NCI-H526 (cell line): ENCODE measurements around the gene PCP4L1.

Experiments
- DNase-seq, 2 experiments: peaks; one replicate each; lab custom pipeline; 2025; lab: John Stamatoyannopoulos, UW

PCP4L1 gene

DNA sequence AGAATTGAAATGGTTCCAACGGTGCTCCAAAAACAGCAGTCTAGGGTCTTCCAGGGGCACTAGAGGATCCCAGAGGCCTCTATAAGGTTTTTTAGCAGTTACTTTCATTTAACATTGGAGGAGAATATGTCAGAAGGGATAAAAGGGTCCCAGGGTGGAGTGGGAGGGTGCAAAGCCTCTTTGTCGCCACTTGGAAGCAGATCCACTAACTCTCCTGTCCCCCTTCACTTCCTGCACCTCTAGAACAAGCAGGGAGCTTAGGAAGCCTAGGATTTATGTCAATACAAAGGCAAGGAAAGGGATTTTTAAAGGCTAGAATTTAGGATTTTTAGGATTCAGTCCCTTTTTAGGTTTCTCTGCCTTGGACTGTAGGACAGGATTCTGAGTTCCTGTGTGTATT is 8.3 kb downstream of the PCP4L1 start:
- no peak for DNase-seq

DNA sequence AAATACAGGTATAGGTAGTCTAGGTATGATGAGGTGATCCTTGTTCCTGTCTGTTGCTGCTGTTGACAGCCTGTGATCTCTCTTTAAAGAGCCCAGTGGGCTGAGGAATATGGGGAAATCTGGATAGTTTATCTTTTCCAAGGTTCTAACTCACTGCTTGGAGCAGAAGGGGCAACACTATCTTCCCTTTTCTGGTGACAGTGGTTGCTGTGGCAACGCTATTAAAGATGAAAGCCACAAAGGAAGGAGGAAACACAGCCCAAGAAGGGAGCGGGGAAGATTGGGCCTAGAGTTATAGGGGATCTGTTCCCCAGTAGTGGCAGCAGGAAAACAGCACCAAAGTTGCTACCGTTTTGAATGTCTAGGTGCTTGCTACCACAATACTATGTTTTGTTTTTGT is 8.8 kb downstream of the PCP4L1 start:
- peak in 1 of 2 experiments; percentile 20 for DNase-seq

DNA sequence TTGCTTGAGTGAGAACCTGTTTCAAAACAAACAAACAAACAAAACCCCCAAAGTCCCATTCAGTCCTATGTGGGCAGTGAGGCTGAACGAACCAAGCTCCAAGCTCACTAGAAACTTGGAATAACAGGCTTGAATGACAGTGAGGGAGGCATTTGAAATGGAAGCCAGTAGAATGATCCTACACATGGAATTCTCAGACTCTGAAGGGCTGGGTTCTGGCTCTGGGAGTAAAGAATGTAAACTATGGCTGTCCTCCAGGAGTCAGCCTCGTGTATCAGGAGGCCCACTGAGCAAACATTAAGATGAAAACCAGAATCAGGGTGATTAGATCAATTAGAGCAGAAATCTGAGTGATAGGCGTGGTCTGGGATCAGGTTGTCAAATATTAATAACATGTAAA is 14.9 kb downstream of the PCP4L1 start:
- DNase-seq = no peak

DNA sequence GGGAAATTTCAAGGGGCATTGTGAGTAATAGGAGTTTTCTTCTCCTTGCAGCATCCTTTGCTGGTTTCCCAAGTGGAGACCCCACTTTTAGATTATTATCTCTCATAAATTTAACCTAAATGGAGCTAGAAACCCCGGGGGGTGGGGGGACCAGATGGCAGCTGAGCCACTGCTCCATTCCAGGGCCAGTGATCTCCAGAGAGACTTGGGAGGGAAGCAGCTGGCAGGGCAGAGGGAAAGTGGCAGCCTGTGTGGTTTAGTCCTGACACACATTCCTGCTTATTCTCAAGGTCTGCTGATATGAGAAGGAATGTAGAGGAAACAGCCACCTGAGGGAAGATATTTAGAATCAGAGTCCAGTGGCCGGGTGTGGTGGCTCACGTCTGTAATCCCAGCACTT is 16.3 kb downstream of the PCP4L1 start:
- DNase-seq = no peak

DNA sequence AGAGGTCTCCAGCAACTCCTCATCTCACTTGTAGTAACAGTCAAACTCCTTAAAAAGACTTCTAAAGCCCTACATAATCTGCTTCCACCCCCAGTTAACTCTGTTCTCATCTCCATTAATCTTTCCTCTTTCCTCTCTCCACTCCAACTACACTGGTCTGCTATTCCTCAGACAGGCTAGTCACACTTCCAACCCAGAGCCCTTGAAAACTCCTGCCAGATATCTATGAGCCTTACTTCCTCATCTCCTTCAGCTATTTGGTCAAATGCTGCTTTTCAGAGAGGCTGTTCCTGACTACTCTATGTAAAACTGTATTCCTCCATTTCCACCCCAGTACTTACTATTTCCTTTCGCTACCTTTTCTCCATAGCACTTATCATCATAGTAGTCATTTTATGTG is 24.4 kb downstream of the PCP4L1 start:
- DNase-seq = peak in 1 of 2 experiments; percentile 20

DNA sequence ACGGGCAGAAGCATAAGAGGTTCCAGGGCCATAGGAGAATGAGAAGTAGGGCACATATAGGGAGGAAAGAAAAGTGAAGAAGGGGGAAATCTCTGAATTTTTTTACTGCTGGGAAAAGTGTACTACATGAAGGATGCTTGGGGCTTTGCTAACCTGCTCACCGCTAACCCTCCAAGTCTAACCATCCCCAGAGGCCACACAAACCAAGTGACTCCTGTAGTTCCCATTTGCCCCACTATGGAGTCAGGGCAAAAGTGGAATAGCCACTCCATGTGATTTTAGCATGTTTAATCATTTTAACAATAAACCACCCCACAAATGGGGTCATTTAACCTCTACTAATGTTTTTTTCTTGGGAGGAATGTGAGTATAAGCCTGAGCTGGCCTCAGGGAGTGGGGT is 26.6 kb downstream of the PCP4L1 start:
- no peak for DNase-seq

DNA sequence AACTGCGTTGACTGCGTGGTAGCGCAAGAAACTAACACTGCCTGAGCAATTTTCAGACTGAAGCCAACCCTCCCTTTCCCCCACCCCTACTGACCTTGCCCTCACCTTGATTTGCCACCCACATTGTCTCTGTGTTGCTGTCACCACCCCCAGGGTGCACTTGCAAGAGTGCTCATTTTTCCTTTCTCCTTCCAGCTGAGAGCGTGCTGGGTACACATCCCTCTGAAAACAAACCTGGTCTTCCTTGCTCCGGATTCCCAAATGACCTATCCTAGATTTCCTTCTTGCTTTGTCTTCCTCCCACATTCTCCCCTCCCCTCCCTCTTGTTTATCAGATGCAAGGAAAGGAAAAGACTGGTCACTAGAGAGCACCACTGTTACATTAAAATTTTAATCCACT is 27.0 kb downstream of the PCP4L1 start:
- DNase-seq = no peak

DNA sequence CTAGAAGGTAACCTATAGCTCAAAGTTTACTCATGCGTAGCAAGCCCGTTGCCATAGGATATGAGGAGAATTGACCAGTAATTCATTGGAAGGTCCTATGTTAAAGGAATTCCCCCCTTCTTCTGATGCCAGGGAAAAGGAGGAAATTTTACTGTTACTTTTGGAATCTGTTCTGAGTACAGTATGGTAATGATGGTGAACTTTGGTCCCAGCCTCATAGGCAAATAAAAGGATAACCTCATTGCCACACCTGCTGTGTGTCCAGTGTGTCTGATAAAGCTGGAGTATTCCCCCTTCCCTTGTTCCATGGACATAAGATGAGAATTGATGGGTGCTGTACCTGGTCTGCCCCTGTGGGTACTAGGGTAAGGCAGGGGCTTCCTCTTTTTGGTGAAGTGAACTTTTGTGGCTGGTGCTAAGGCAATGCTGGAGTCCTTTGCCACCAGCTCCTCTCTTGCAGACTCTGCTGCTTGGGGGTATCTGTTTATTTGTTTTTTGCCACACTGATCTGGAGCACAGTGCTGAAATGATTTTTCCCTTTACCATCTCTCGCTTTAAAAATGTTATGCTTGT is 29.0 kb downstream of the PCP4L1 start:
- DNase-seq = peak; percentile 20 to 73

DNA sequence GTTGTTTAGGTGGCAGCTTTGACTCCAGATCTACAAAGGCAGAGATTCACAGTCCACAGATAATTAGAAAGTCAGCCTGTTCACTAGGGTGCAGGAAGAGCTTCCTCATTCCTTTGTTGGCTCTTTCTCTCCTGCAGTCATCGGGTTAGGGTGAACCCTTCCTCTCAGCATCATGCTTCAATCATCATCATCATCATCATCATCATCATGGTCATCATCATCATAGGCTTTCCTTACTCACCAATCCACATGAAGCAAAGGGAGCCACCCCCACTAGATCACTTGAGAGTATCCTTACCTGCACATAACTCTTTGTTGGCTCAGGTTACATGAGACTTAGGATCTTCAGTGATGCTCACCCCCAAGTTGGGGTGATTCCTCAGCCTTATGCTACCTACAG is 32.2 kb downstream of the PCP4L1 start:
- no peak for DNase-seq

DNA sequence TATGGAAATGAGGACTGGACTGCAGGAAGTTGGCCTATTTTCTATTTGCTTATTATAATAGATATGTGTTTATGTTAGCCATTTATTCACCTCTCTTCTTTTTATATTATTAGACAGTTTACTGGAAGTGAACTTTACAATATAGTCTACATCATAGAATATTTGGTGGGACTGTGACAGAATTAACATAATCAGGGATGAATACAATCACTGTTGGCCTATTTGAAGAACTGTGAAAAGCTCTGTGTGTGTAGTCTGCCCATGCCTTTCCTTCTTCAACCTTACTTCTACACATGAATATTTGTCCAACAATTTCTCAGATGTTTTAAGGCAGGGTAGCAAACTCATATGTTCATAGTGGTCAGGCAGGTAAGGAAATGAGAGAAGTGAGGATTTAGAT is 38.9 kb downstream of the PCP4L1 start:
- DNase-seq = no peak

DNA sequence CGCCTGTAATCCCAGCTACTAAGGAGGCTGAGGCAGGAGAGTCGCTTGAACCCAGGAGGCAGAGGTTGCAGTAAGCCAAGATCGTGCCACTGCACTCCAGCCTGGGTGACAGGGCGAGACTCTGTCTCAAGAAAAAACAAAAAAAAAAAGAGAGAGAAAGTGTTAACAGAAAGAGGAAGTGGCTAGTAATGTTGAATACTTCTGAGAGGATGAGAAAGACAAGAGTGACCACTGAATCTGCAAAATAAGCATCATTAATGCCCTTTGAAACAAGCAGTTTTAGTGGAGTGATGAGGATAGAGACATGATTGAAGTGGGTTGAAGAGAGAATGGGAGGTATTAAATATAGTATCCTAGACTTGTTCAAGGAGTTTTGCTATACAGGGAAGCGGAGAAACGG is 39.6 kb downstream of the PCP4L1 start:
- no peak for DNase-seq

DNA sequence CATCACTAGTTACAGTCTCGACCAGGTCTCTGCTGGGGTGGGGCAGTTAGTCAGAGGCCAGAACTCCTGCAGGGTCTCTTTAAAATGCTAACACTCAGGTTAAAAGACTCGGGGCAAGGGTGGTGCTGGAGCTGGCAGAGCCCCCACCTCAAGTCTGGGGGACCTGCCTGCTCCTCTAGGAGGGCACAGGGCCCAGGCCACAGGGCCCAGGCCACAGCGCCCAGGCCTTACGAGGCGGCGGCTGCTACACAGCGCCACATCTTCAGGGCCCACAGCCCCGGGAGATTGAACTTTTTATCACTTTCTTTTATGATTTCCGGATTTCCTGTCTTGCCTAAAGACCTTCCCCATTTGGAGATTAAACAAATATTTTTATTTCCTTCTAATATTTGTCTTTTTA is 40.8 kb downstream of the PCP4L1 start:
- DNase-seq = no peak

DNA sequence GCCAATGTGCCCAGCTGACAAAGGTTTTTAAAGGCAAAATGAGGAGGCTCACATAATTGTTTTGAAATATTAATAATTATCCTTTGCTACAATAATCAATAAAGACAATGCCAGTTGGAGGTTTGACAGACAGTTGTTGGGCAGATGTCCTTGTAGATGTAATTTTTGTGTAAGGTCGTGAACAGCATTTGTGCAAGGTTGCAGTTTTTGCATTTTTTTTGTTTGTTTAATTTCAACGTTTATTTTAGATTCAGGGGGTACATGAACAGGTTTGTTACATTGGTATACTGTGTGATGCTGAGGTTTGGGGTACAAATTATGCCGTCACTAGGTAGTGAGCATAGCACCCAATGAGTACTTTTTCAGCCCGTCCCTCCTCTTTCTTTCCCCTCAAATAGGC is 41.9 kb downstream of the PCP4L1 start:
- no peak for DNase-seq

DNA sequence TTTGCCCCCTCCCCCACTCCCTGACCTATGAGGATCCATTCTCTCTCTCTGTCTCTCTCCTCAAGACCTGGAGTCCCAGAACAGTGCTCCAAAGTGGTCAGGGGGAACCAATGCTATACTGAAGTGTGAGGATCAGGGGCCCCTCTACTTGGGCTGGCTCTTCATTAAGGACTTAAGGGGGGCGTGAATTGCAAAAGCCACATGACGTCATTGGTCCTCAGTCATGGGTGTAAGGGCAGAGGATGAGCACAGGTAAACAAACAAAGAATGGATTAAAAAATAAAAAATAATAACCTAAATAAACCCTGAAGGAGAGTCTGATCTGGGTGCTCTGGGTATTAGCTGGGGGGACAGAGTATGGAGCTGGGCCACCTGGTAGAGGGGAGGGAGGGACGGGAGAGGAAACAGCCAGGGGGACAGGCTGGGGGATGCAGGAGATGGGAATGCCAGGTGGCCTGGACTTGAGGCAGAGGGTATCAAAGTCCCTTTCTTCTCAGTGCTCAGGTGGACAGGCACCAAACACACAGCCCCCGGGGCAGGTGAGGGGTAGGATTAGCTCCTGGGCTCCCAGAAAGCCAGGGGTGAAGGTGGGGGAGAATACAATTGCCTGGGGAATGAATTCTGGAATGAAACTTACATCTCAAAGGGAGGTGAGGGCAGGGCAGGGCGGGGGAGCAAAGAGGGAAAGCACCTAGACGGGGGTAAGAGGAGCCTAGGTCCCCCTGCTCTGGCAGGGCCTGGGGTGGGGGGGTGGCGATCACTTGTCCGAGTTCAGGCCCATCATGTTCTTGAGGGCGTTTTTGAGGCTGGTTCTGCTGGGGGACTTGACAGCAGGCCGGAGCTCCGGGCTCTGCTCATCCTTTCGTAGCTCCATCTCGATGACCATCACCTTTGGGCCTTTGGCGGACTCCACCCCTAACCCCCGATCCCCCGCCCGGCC is 46.7 kb downstream of the PCP4L1 start:
- DNase-seq = peak in 1 of 2 experiments; percentile 40

DNA sequence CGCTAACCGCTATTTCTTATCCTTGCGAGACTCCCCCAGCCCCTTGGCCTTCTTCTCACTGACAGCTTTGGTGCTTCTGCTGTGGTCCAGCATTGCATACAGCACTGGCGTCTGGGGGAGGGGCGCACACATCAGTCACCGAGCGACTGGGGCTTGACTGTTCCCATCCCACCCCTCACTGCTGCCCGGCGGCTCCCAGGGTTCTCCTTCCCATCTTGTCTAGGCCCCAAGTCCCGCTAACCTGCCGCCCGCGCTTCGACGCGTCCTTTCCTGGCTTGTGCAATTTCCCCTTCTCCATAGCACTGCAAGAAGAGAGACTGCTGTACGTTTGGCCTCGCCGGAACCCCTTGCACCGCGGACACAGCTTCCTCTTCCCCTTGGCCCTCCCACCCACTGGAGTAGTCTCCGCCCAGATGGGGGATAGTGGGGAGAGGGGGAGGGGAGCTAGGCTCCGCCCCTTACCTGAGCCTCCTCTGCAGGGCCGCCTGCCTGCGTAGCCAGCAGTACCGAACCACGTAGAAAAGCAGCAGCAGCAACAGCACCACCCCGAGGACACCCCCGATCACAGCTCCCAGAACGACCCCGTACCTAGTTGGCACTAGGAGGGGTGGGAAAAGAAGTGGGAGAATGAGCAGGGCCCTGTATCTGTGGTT is 47.4 kb downstream of the PCP4L1 start:
- DNase-seq = peak; percentile 94 to 98

DNA sequence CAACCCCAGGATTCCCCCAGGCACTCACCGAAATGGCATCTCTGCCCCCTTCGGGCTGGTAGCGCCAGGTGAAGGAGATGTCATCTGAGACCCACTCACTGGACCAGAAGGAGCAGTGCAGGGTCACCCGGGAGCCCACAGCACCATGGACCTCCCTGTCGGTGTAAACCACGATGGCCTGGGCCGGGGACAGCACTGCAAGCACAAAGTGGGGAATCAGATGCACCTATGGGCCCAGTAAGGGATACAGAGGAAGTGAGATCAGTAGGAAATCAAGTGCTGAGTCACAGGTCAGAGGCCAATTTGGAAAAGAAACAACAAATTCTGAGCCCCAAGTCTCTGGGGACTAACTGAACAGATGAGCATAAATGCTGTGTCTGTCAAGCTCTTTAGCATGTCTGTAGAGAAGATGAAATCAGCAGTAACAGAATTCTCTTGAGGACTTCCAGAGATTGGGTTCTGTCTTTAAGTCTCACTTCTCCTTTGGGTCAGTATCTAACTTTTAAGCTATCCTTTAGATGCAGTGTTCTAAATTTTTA is 48.8 kb downstream of the PCP4L1 start:
- DNase-seq = peak in 1 of 2 experiments; percentile 36

DNA sequence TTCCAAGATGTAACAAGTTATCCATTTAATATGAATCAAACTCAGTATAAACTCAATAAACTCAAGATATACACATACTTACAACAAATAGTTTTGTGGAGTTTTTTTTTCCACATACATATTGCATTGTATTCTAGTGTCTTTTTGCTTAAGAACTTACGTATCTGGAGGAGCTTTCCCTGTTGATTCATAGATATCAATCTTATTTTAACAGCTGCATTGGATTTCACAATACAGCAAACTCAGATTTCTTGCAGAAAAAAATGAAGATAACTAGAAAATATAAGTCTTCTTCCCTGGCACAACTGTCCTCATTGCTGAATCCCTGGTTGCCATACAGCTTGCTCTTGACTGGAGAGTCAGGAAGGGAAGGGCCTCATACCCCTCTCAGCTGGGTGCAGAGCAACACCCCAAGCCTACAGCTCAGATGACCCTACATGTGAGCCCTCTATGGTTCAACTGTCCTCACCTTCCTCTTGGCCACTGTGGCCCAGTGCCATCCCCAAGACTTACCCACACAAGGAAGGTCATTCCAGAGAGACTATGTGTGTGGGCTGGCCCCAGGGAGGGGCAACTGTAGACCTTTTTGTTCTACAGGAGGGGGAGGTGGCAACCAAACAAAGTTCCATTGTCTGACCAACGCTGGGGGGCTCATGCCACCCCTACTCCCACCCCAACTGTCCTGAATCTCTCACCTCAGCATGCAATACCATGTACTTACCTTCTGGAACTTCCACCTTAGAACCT is 49.5 kb downstream of the PCP4L1 start:
- no peak for DNase-seq

DNA sequence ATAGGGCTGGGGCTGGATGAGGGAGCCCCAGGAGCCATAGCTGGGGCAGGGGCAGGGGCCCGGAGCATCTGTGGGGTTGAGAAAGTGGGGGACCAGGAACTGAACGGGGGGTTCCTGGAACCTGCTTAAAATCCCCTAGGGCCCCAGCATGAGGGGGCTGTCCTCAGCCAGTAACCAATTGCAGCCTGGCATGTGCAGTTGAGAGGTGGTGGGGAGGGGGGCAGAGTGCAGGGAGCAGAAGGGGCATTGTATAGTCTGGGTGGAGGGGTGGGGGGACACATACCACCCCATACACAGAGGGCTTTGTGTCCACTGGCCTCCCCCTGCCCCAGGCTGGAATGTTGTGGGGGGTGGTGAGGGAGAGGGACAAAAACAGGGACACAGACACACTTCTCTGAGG is 51.3 kb downstream of the PCP4L1 start, which contains the start of gene MPZ:
Gene MPZ, minus strand, starts transcription at position 101 of the 400 bp plus-strand sequence. Its CDS starts 63 bp downstream, at position 38.
- no peak for DNase-seq

DNA sequence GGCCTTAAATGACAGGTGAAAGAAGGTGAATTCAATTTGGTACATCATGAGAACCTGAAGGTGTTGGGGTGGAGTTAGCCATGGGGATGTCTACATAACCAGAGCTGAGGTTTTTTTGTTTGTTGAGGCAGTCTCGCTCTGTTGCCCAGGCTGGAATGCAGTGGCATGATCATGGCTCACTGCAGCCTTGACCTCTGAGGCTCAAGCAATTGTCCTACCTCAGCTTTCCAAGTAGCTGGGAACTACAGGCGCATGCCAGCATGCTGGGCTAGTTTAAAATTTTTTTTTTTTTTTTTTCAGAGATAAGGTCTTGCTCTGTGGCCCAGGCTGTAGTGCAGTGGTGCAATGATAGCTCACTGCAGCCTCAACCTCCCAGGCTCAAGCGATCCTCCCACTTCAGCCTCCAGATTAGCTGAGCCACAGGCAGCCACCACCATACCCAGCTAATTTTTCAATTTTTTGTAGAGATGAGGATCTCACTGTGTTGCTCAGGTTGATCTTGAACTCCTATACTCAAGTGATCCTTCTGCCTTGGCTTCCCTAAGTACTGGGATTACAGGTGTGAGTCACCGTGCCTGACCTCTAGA is 53.1 kb downstream of the PCP4L1 start:
- no peak for DNase-seq

DNA sequence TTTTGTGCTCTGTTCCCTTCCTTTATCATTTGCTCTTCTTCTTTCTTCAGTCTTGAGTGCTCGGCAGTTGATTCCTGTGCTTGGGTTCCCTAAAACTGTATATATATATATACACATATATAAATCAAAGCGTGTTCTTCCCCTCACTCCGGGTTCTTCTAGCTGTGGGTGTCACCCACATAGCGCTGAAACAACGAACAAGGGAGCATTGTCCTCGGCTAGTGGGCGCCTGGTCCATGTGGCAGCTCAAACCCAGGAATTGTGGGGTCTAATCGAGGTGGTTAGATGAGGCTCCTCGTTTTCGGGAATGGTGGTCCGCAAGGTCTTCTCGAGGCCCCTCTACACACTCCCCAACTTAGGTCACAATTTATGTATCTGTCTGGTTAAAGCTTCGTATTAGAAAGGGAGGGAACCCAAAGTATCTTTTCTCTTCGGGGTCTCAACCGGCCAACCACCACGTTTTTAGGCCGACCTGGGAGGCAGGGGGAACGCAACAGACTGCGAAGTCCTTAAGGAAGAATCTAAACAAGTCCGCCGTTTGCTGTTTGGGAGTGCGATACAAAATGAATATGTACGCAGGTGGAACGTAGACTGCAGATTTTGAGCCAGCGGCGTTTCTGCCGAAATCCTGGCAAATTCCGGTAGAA is 55.1 kb downstream of the PCP4L1 start:
- peak; percentile 60 to 64 for DNase-seq
